Mammary epithelial cell (primary cell): ENCODE data around the gene ATP5F1D.

Source experiments
- EZH2 ChIP-seq: IDR thresholded peaks from 2 replicates; pipeline ENCODE4 v1.6.1; 2012; ENCODE audit warnings: low read length, inconsistent platforms, borderline replicate concordance
- TF ChIP-seq, protein P1 (sequence below), 2 donors: IDR thresholded peaks in 1 of 2; conservative IDR thresholded peaks in 1 of 2; 2 replicates each; pipeline ENCODE4 v1.5.1; 2011 to 2012; ENCODE audit warnings: inconsistent platforms in 2 of 2, low read length in 2 of 2, mild to moderate bottlenecking in 2 of 2, control low read depth in 1 of 2, low read depth in 1 of 2; ENCODE audit not compliant: insufficient read depth in 1 of 2; ENCODE audit errors: extremely low read depth in 1 of 2

DNA sequence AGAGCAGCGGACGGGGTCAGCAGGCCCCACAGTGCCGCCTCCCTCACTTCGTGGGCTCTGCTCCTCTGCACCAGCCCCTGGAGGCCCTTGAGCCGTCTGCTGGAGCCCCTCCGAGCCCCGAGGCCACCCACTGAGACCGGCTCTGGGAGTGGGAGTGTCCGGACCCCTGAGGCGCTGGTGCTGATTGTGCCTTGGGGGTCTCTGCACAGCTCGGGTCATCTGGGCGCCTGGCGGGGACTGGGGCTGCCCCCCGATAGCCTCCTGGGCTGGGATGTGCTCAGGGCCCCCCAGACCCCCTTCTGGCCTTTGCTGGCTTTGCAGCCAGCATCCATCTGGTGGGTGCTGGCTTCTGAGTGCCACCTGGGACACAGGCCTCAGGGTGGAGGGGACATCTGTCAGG, 19.2 kb upstream of the ATP5F1D start:
- TF ChIP-seq, protein P1, sequence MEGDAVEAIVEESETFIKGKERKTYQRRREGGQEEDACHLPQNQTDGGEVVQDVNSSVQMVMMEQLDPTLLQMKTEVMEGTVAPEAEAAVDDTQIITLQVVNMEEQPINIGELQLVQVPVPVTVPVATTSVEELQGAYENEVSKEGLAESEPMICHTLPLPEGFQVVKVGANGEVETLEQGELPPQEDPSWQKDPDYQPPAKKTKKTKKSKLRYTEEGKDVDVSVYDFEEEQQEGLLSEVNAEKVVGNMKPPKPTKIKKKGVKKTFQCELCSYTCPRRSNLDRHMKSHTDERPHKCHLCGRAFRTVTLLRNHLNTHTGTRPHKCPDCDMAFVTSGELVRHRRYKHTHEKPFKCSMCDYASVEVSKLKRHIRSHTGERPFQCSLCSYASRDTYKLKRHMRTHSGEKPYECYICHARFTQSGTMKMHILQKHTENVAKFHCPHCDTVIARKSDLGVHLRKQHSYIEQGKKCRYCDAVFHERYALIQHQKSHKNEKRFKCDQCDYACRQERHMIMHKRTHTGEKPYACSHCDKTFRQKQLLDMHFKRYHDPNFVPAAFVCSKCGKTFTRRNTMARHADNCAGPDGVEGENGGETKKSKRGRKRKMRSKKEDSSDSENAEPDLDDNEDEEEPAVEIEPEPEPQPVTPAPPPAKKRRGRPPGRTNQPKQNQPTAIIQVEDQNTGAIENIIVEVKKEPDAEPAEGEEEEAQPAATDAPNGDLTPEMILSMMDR (conservative IDR thresholded peaks at IDR 0.05 in 1 of 2, IDR thresholded peaks at IDR 0.05 in 1 of 2; ENCODE audit: extremely low read depth in 1 of 2, insufficient read depth in 1 of 2, low read depth in 1 of 2, low read length in 2 of 2) = no peak
- no peak for TF ChIP-seq EZH2
